Measurements from ENCODE around the gene NTN5.

GRCh38 chr19:48686088-48686487 lies 13.3 kb upstream of the NTN5 start:
- TF ChIP-seq CTCF (IDR thresholded peaks at IDR 0.05; ENCODE audit: low read length) (no peak), EZH2 (IDR thresholded peaks at IDR 0.05; ENCODE audit: borderline replicate concordance, low read length) (no peak)
